Fibroblast of the aortic adventitia (primary cell): ENCODE measurements around the gene PCDH11X. TPM values are rescaled to one million over a fixed set of nuclear protein-coding genes. Genes with fewer than 3 reads are reported as not detected.
"Not testable (repeated sequence)": the region's sequence is repeated elsewhere in the genome, so short reads cannot be mapped to it uniquely, and the experiment has no call there.

Experiments
- DNase-seq: peaks from one replicate; pipeline ENCODE4 v3.0.0-alpha.2; 2010; ENCODE audit warnings: low read depth
- H3K4me3 ChIP-seq: 2 replicates; pipeline ENCODE4 v1.5.1; 2011; ENCODE audit warnings: low read depth, mild to moderate bottlenecking, control low read depth, low read length, moderate library complexity
- small RNA-seq: library from RNA; depleted of rRNA; stranded (forward); fragments of <200 nt; gene quantifications from one replicate; pipeline ENCODE3, GENCODE V24; 2012
- total RNA-seq: library from RNA; depleted of rRNA; stranded (reverse); fragments of >200 nt; gene quantifications from 2 replicates; pipeline ENCODE4 v1.2.3, GENCODE V29; 2012; ENCODE audit warnings: low replicate concordance

PCDH11X gene, protein sequence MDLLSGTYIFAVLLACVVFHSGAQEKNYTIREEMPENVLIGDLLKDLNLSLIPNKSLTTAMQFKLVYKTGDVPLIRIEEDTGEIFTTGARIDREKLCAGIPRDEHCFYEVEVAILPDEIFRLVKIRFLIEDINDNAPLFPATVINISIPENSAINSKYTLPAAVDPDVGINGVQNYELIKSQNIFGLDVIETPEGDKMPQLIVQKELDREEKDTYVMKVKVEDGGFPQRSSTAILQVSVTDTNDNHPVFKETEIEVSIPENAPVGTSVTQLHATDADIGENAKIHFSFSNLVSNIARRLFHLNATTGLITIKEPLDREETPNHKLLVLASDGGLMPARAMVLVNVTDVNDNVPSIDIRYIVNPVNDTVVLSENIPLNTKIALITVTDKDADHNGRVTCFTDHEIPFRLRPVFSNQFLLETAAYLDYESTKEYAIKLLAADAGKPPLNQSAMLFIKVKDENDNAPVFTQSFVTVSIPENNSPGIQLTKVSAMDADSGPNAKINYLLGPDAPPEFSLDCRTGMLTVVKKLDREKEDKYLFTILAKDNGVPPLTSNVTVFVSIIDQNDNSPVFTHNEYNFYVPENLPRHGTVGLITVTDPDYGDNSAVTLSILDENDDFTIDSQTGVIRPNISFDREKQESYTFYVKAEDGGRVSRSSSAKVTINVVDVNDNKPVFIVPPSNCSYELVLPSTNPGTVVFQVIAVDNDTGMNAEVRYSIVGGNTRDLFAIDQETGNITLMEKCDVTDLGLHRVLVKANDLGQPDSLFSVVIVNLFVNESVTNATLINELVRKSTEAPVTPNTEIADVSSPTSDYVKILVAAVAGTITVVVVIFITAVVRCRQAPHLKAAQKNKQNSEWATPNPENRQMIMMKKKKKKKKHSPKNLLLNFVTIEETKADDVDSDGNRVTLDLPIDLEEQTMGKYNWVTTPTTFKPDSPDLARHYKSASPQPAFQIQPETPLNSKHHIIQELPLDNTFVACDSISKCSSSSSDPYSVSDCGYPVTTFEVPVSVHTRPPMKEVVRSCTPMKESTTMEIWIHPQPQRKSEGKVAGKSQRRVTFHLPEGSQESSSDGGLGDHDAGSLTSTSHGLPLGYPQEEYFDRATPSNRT (N-terminal part only)
- total RNA-seq, result under 0.01 TPM in 1 of 2 replicates, not detected in the other

DNA sequence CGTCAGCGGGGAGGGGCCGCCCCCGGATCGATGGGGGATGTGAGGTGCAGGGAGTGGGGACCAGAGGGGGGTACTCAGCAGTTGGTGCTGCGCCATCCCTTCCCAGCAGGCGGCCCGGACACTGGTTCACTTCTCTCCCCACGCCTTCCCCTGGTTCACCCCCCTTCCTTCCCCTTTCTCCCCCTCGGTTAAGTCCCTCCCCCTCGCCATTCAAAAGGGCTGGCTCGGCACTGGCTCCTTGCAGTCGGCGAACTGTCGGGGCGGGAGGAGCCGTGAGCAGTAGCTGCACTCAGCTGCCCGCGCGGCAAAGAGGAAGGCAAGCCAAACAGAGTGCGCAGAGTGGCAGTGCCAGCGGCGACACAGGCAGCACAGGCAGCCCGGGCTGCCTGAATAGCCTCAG, at the start of gene PCDH11X:
PCDH11X (plus strand) TSS at position 241 of the 400 bp plus-strand sequence. CDS start 56,130 bp downstream, outside the sequence.
- not testable (repeated sequence) for DNase-seq

DNA sequence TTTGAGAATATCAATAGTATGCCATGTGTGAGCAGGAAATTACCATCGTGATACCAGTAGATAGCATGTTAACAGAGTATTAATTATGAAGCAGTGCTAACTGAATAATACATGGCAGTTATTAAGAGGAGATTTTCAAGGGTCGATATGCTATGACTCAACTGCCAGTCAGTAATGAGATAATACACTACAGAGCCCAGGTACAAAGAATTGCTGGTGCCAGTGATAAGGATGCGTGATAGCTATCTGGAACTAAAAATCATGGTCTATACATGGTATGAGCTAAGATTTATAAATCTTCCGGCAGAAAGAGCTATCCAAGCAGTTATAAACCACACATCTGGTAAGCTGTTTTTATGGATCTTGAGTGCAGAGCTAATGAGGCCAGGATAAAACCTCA, 31.7 kb upstream of the PCDH11X start:
- DNase-seq, H3K4me3 ChIP-seq: not testable (repeated sequence)

More for the DNA sequence above, at the start of gene PCDH11X:
- H3K4me3 ChIP-seq, result not testable (repeated sequence)

- not testable (repeated sequence) for DNase-seq, H3K4me3 ChIP-seq
These were observed 26.2 kb upstream of the PCDH11X start for GRCh38 chrX:91753022-91753421.

DNA sequence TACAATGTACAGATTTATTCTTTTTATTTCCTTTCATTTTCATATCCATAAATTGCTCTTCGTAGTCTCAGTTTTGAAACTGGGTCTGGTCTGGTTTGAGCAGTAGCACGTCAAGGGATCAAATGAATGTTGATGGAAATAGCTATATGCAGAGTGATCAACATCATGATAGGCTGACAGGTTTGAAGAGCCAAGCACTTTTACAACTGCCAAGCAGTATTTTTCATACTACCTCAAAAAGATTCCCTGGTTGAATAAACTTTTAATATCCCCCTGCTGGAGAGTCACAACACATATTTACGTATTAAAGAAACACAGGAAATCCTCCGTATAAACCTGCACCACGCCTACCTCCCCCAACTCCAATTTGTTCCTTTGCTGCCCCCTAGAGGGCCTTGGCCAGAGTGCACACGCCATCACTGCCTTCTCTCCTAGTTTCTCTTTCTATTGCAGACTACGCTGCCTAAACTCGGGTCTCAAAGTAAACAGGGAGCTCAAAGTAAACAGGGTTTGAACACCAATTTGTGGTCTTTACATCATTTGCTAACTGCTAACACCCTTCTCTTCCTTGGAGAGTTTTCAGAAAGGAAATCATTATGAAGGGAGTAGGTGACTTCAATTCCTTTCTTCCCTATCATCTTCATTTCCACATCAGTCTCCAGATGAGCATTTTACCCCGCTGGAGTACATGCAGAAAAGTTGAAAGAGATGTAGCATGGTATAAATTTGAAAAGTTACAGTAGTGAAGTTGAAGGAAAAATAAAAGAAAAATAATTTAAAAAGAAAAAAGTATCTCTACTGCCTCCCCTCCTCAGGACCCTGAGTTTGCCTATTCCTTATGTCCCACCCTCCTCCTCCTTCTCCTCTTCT, 8.3 kb upstream of the PCDH11X start:
- not testable (repeated sequence) for H3K4me3 ChIP-seq, DNase-seq

DNA sequence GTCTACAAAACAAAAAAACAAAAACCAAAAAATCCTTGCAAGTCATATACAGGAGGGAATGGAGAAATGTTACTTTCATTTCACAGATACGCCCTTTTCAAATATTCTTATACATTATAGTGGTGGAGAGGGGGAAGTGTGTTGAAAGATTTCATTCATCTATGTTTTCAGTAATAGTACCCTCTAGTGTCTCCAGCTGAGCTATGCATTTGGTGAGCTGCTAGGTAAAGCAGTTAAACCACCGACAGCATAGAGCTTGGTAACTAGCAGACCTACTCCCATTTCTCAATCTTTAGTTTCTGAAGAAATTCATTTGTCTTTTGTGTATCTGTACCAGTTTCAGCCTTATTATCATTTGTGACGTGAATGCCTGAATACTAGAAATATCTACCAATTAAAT, 5.2 kb upstream of the PCDH11X start:
- H3K4me3 ChIP-seq, DNase-seq: not testable (repeated sequence)

- not testable (repeated sequence) for H3K4me3 ChIP-seq, DNase-seq
These were observed 833 bp downstream of the PCDH11X start for GRCh38 chrX:91780008-91780407.

DNA sequence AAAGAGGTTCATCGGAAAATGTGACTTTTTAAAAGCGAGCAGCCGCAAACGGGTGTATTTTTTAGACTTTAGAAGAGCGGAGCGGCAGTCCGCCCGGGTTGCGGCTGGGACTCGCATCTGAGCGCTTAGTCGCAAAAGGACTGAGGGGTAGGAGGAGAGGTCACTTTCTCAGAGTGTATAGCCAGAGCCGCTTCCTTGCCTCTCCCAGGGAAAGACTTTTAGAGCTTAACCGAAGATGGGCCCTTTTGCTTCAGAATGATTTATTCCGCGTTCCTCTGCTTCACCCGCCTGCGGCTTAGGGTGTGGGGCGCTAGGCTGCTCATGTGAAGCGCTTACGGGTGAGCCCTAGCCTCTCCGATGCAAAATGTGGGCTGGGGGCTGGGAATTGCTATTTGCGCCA, 1.5 kb downstream of the PCDH11X start:
- H3K4me3 ChIP-seq, DNase-seq: not testable (repeated sequence)

DNA sequence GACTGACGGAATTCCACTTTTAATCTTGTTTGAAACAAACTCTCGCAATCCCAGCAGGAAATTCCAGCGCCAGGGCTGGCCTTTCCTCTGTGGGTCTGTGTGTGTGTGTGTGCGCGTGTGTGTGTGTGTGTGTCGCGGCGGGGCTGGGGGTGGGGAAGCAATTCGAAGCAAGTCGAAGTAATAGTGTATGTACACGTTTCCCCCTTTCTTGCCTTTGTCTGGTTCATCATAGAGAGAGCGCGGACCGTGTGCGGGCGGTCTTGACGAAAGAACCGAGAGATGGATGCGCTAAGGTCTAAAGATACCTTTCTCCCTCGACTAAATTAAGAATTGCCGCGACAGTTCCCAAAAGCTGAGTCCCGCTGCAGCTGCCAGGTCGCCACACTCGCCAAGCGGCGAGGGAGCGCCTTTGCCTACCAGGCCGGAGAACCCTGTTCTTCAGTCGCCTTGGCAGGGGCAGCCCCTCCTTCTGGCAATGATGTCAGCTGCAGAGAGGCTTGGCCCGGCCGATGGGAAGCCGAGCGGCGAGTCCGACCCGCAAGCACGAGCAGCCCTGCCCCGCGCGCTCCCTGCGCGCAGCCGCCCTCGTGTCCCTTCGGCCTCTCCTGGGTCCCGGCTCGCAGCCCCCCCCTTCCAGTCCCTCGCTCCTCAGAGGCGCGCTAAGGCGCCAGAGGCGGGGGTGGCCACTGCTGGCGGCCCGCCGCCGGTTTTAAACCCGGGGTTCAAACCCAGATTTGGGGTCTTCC, 2.6 kb downstream of the PCDH11X start:
- not testable (repeated sequence) for H3K4me3 ChIP-seq, DNase-seq

GRCh38 chrX:91782825-91783224, 3.6 kb downstream of the PCDH11X start:
- not testable (repeated sequence) for H3K4me3 ChIP-seq, DNase-seq

DNA sequence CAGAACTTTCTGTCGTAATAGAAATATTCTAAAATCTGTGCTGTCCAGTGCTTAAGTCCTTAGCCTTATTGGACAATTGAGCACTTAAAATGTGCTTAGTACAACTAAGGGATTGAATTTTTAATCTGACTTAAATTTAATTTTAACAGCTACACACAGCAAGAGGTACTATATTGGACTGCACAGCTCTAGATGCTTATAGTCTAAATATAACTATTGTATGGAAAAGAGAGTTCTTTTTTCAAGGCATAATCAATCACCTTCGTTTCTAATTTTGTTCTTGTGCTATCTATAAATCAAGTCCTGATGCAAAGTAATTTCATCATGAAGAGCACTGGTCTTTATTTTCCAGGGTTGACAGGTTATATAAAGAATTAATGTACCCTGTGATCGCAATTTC, 38.4 kb downstream of the PCDH11X start:
- DNase-seq, H3K4me3 ChIP-seq: not testable (repeated sequence)

GRCh38 chrX:91825321-91825720, 46.1 kb downstream of the PCDH11X start:
- DNase-seq, H3K4me3 ChIP-seq: not testable (repeated sequence)

Small RNAs within 50 kb of the gene (small RNA-seq; reads per million reads assigned to genes)
- gene RNU2-26P, result not detected
